Fibroblast of gingiva (primary cell): ENCODE results near the gene FEM1B.

ENCODE experiments used
- DNase-seq: peaks from one replicate; pipeline ENCODE4 v3.0.0-alpha.2; 2011; ENCODE audit warnings: low read depth

Gene FEM1B

DNA sequence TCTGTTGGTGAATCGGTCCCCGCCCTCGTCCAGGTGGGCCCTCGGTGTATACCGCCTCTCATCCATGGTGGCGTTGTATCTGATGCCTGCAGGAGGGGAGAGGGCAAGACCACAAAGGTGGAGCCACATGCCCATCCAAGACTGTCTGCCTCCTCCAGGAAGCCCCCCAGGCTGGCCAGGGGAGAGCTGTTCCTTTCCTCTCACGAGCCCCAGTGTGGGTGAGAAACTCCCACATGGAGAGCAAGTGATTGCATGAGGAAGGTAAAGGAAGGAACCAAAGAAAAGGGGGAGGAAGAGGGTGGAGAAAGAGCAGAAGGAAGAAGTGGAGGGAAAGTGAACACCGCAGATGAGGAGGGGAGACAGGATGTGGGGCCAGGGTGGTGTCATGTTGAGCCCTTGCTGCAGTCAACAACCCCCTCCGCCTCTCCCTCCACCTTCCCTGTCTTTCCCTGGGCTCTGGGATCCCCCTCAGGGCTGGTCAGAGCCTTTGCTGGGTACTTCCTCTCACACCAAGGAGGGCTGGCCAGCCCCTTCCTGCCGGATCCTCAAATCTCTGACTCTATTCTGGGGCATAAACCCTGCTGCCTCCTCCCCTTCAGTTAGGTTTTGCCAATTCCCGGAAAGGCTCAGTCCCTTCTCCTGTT lies 49.3 kb downstream of the FEM1B start:
- DNase-seq = no peak

DNA sequence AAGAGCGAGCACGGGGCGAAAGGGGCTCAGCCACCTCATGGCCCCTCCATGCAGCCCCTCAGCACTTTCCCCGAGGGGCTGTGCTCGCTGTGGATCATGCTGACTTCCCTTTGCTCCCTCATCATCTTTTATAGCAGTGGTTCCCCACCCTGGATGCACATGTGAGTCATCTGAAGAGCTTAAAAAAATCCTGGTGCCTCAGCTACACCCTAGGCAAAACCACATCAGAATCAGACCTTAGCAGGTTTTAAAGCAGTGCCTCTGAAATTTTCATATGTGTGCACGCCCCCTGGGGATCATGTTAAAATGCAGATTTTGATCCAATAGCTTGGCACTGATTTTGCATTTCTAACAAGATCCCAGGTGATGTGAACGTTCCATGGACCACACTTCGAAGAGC lies 50.9 kb downstream of the FEM1B start:
- no peak for DNase-seq

DNA sequence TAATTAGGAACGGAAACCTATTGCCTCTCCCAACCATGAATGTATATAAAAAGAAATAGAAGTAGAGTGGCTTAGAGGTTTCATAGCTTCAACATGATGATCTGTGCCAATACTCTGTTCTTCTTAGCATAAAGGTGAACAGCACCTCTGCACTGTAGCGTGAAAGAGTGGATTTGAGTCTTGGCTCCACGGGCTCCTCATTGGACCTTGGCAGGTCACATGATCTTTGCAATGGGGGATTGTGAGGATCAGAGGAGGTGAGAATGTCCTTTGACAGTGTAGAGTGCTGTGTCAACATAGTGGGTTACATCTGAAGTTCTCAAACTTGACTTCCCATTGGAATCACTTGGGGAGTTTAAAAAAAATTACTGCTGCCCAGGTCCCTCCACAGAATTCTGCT lies 51.4 kb downstream of the FEM1B start:
- no peak for DNase-seq

DNA sequence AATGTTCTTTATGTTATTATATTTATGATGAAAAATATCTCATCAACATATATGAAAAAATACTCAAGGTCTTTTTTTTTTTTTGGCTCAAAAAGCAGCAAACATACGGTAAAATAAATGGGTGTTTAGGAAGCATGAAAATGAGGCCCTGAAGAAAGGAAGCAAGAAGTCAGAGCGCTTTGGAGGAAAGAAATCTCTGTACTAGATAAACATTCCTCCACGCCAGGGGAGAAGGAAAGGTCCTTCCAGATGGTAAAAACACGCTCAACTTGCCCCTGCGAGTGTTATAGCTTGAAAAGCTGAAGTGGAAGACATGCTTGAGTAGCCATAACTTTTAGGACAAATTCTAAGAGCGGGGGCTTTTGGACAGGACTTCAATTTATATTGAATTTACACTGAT lies 52.9 kb downstream of the FEM1B start:
- DNase-seq = no peak

DNA sequence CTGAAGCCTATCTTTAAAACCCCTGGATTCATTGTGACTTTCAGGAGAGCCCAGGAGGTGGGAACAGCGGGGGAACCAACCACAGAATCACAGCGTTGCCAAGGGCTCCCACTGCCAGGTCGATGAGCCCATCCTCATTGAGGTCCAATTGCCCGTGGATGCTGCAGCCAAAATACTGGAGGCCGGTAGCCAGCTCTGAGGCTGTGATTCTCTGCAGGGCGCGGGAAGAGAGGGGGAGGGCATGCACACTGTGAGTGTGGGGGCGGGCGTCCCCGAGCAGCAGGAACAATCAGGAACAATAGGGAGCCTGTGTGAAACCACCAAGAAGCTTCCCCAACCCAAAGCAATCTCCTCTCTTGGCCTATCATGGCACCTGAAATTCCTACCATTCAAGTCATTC lies 53.4 kb downstream of the FEM1B start:
- no peak for DNase-seq

DNA sequence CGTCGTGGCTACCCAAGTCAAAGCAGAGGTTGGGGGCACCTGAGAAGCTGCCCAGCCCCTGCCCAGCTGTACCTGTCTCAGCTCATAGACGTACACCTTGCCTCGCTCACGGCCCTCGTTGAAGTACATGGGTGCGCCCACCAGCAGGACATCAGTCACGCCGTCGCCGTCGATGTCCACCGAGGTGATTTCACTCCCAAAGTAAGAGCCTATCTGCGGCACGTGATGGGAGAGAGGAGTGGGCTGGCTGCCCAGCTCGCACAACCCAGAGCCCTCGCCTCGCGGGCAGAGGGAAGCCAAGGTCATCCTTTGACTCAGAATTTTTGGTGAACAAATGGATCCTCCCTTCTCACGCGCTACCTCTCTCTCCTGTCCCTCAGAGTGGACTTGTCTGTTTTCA lies 54.7 kb downstream of the FEM1B start:
- DNase-seq = no peak

DNA sequence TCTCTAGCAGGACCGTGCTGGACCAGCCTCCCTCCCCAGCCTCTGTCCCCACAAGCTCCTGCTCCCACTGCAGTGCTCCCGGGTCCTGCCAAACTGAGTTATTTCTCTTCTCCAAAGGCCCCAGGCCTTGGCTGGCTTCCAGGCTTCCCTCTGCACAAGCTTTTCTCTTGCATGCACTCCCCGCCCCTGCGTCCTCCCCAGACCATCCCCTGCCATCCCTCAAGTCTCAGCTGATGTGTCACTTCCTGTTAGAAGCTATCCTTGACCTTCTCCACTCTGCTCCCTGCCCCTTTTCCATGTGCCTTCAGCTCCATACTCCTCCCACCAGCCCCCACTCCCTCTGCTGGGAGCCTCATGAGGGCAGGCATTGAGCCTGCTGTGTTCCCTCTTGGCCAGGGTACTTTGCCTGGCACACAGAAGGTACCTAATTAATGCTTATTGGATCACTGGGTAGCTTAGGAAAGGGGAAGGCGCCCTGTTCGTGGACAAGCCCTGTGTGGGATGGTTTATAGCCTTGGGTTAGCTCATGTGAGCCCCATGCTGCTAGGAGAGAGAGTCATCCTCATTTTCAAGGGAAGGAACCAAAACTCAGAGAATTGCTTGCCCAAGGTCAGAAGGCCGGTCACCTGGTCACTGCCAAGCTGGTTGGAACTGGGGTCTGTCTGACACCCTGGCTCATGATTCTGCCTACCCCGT lies 56.4 kb downstream of the FEM1B start:
- no peak for DNase-seq

DNA sequence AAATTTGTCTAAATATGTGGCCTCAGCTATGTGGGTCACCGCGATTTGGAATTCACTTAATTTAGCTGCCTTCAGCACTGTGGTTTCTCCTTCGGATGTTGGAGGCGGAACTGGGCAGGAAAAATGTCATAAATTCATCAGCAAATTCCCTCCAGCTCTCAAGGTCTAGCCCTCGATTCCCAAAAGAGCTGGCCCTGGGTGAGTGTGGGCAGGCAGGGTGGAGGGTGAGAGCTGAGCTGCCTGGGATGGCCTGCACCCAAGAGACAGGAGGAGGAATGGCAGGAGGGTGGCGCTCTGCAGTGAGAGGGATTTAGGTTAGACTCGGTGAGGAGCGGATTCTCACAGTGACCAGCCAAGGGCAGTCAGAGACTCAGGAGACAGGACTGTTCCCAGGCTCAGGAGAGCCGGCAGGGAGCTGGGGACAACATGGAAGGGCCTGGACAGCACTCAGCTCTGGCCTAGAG lies 57.1 kb downstream of the FEM1B start:
- peak; percentile 7 for DNase-seq

DNA sequence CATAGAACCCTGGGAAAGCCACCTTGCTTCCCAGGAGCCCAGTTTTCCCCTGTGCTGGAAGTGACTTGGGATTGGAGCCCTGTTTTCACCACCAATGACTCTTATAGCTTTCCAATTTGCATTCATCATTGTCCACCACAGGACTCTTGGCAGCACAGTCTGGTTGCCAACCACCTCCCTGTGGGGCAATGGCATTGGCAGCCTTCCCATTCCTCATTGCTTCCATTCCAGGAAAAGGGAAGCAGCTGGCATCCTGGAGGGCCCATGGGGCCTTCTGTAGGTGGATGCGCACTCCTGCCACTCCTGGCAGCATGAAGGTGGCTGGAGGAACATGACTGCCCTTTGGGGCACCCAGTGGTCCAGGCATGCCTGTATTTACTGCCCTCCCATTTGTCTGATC lies 57.7 kb downstream of the FEM1B start:
- peak; percentile 49 for DNase-seq

DNA sequence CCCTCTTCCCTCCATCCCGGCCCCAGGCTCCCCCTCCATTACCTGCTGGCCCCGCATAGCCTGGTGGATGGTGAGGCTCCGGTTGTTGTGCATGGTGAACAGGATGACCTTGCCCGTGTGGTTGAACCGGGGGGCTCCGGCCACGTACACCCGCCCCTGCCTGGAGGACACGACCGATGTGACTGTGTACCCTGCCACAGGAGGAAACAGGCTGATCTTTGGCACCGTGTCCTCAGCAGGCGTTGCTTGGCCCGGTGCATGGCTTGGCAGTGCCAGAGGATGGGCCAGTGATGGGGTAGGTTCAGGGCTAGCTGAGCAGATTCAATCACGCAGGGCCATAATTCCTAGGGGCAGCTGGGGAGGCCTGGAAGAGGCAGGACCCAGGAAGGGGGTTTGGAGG lies 58.1 kb downstream of the FEM1B start:
- no peak for DNase-seq

DNA sequence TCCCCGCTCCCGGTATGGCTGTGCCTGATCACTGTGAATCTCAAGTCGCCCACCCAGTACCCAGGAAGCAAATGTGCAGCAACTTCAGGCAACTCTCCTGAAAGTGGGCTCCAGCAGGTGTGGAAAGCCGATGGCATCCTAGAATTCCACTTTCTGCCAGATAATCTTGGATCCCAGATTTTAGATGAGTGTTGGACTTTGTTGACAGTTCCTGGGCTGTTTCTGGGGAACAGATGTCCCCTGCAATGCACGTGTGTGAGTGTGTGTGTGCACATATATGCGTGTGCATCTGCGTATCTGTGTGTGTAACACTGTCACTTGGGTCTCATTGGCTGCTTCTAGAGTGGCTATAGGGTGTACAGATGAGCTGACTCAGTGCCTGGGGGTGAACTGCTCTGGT lies 59.0 kb downstream of the FEM1B start:
- no peak for DNase-seq

DNA sequence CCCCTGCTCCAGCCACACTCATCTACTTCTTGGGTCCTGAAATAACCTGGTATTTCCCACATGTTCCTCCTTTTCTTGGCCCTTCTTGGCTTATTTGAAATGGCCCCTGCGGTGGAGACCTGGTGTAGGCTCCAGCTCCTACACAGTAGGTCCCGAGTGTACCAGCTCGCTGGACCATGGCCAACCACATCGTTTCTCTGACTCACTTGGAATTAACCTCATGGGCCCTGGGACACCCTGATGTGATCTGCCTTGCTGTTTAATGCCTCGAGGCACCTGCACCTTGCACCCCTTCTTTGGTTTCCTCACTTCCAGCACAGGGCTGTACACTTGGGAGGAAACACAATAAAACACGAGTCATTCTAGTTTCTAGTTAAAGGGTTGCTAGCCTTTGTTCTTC lies 60.3 kb downstream of the FEM1B start:
- DNase-seq = no peak

DNA sequence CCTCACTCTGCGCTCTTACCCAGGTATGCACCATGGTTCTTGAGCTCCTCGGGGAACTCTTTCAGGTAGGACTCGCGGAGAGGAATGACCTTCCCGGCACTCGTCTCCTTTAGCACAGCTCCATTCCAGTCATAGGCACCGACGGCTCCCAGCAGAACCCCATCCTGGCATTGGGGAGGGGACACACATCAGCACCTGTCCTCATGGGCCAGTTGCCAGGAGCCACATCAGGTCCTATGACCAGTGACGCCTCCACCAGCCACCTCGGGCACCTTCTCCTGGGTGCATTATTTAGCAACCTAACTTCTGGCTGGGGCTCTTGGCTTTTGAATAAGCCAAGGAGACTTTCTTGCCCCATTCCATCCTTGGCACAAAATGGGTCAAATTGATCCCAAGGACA lies 61.9 kb downstream of the FEM1B start:
- DNase-seq = no peak

DNA sequence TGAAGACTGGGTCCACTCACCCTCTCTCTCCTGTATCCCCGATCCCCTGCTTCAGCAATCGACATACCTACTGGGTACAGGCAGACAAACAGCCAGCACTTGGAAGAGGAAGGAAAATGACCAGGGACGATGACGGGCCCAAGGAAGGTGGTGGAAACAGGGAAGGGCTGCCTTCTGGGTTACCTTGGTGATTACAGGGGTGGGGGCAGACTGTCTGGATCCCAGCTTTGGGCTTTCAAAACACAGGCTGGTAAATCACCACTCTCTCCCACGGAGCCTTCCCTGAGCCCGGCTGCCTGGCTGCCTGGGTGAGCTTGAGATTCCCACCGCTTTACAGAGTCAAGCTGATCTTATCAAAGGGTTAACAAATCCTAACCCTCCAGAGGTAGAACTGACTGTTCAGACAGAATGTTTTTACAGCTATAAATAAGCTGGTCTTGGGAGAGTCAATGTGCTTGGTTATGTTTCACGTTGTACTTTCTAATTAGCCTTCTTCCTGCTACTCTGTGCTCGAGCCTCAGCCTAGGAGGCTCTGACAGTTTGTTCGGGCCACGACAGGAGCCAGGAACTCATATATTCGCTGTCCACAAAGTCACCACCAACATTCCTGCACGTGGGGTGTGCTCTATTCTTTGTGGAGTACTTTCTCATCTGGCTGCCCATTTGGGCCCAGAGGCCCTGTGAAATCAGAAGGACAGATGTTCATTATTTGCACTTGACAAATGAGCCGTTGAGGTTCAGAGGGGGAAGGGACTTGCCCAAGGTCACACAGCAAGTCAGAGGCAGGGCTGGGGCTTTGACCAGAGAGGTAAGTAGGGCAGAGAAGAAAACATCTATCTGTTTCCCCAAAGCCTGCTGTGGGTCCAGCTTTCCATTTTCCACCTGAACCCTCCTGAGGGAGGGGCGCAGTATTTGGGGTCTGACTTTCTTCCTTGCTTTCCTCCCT lies 63.5 kb downstream of the FEM1B start:
- no peak for DNase-seq

DNA sequence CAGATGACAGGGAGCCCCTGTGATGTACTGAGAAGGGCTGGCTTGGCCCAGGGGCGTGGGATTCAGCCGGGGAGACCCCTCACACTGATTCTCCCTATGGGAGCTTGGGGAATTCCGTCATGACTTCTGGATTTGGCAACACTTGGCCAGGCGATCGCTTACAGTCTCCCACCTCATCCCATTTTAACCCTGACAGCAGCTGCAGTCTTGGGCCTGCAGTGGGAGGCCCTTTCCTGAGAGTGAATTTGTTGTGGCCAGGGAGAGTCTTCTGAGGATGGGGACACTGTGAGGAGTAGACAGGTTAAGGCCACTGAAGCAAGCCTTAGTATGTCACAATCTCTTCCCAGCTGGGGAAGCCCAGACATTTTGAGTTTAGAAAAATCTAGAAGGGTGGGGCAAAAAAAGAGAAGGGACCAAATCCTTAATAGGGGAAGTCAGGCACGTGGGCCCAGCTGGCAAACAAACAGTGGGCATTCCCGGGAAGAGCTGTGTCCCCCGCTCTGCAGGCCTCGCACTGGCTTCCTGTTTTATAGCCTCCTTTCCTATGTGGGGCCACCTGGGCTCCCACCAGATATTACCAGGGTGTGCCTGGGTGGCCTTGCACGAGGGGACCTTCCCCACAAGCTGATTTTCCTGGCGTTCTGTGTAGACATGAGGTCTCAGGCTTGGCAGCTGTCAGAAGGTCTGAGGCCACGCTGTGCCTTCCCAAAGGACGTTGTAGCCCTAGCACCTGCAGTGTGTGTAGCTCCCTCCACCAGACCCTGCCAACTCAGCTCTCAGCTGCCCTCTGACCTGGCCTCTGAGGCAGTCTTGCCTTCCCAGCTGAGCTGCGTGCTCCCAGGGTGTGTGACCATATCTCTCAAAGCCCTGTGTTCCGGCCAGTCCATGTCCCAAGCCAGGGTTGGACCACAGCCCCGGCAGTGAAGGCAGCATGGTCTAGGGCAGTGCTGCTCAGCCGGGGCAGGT lies 64.5 kb downstream of the FEM1B start:
- DNase-seq = no peak

DNA sequence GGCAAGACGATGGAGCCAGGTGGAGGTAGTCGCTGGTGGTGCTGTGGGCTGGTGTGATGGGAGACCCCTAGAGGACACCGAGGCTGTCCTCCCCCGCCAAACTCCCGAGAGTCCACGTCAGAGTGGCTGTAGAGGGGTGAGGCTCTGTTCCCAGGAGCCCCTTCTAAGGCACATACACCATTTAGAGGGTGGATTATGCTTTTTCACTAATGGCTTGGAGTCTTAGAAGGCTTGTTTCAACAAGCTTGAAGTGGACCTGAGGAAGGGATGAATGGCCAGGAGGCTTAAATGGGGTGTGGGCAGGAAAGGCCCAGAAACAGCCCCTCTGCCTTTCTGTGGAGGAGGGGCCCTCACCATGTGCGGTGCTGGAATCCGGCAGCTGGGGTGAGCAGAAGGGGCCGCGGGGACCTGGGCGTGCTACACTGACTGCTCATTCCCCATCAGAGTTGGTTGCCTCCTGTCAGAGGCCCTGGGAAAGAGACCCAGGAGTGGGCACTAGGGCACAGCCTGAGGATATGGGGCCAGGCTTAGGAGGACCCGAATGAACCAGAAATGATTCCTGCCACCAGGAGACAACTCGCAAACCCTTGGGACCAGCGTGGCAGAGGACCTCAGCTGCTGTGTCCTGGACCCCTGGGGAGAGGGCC lies 66.2 kb downstream of the FEM1B start:
- no peak for DNase-seq

DNA sequence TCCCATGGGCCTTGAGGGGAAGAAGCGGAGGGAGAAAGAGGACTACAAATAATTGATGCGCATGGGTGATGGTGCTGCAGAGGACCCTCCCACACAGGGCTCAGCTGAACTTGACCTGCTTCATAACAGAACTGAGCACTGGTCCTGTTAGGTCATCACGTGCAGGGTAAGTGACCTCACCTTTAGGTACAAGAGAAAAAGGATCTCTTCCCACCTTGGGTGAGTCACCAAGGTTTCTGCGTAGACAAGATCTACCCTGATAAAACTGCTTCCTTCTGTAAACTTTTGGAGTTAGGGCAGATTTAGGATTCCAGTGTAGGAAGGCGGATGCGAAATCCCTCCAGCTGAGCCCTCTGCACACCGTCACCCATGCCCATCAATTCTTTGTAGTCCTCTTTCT lies 67.1 kb downstream of the FEM1B start:
- no peak for DNase-seq
